IMR-90 (cell line): ENCODE measurements around the gene GPR132. TPM values are rescaled to one million over a fixed set of nuclear protein-coding genes. Genes with fewer than 3 reads are reported as not detected.

Source experiments
- ATAC-seq: fragments of 200-7000 bp; cut with Tn5 transposase; 2 replicates; pipeline ENCODE4 v1.9.1; 2020; ENCODE audit warnings: low read depth, mild to moderate bottlenecking, moderate library complexity
- BruUV-seq: library from RNA; stranded (reverse); fragments of 400-500 nt; replicated peaks from 2 replicates; lab custom pipeline; 2021; lab: Mats Ljungman, UMichigan
- CTCF ChIA-PET: fragments of 300-600 bp; formaldehyde crosslinking; extraction: SDS; loops from one replicate; lab custom pipeline; 2021; ENCODE audit warnings: antibody characterized with exemption; lab: Yijun Ruan, JAX
- POLR2A ChIA-PET: fragments of 300-600 bp; sonication (Branson Sonifier 250); formaldehyde crosslinking; loops from one replicate; lab custom pipeline; 2022; ENCODE audit warnings: antibody characterized with exemption; ENCODE audit not compliant: unreplicated experiment; lab: Charles Lee
- DNase-seq: peaks from one replicate; pipeline ENCODE4 v3.0.0; 2013
- H2AFZ ChIP-seq: replicated peaks from 2 replicates; pipeline ENCODE3; 2013; ENCODE audit warnings: low read length, mild to moderate bottlenecking; ENCODE audit not compliant: poor library complexity
- H2AK5ac ChIP-seq: 2 replicates; pipeline ENCODE4 v1.6.1; 2013; ENCODE audit warnings: low read depth, low read length, inconsistent platforms
- H2AK9ac ChIP-seq: replicated peaks from 2 replicates; pipeline ENCODE3; 2013; ENCODE audit warnings: mild to moderate bottlenecking, low read depth, low read length, moderate library complexity; ENCODE audit not compliant: poor library complexity
- H2BK120ac ChIP-seq: 2 replicates; pipeline ENCODE4 v1.6.1; 2013; ENCODE audit warnings: low read depth, low read length, inconsistent platforms
- H2BK15ac ChIP-seq: 3 replicates; pipeline ENCODE4 v1.6.1; 2013; ENCODE audit warnings: low read depth, low read length, inconsistent platforms
- H2BK20ac ChIP-seq: 2 replicates; pipeline ENCODE4 v1.6.1; 2013; ENCODE audit warnings: low read depth, mild to moderate bottlenecking, inconsistent platforms, low read length, moderate library complexity
- H2BK5ac ChIP-seq: 2 replicates; pipeline ENCODE4 v1.6.1; 2013; ENCODE audit warnings: mild to moderate bottlenecking, low read depth, low read length, inconsistent platforms; ENCODE audit not compliant: poor library complexity, severe bottlenecking
- H3K14ac ChIP-seq: replicated peaks from 2 replicates; pipeline ENCODE4 v1.6.1; 2013; ENCODE audit warnings: low read depth, low read length, inconsistent platforms
- H3K18ac ChIP-seq: 2 replicates; pipeline ENCODE4 v1.6.1; 2013; ENCODE audit warnings: low read depth, low read length, control low read depth
- H3K23ac ChIP-seq: 2 replicates; pipeline ENCODE4 v1.6.1; 2013; ENCODE audit warnings: low read depth, low read length, inconsistent platforms
- H3K27ac ChIP-seq: 2 replicates; pipeline ENCODE4 v1.5.1; 2013; ENCODE audit warnings: mild to moderate bottlenecking, control low read depth, low read length; ENCODE audit not compliant: insufficient read depth
- H3K27me3 ChIP-seq: 2 replicates; pipeline ENCODE4 v1.6.1; 2013; ENCODE audit warnings: low read length; ENCODE audit not compliant: control insufficient read depth, insufficient read depth
- H3K36me3 ChIP-seq: 2 replicates; pipeline ENCODE4 v1.6.1; 2013; ENCODE audit warnings: low read length, mixed read lengths; ENCODE audit not compliant: control insufficient read depth, insufficient read depth
- H3K4ac ChIP-seq: 2 replicates; pipeline ENCODE4 v1.6.1; 2013; ENCODE audit warnings: low read depth, low read length, inconsistent platforms
- H3K4me1 ChIP-seq: 2 replicates; pipeline ENCODE4 v1.6.1; 2013; ENCODE audit warnings: low read length, mixed read lengths; ENCODE audit not compliant: control insufficient read depth, insufficient read depth
- H3K4me2 ChIP-seq: 2 replicates; pipeline ENCODE4 v1.6.1; 2013; ENCODE audit warnings: low read depth, mild to moderate bottlenecking, control low read depth, low read length, moderate library complexity
- H3K4me3 ChIP-seq: 2 replicates; pipeline ENCODE4 v1.5.1; 2013; ENCODE audit warnings: low read depth, mild to moderate bottlenecking, control low read depth, low read length, moderate library complexity; ENCODE audit not compliant: insufficient read depth
- H3K56ac ChIP-seq: 2 replicates; pipeline ENCODE4 v1.6.1; 2013; ENCODE audit warnings: low read length, inconsistent platforms; ENCODE audit not compliant: insufficient read depth; ENCODE audit errors: extremely low read depth
- H3K79me1 ChIP-seq, 2 experiments: 2 replicates each; pipeline ENCODE4 v1.6.1; 2013; ENCODE audit warnings: low read length in 2 of 2, inconsistent platforms in 1 of 2, low read depth in 1 of 2
- H3K9ac ChIP-seq: 2 replicates; pipeline ENCODE4 v1.6.1; 2013; ENCODE audit warnings: low read depth, low read length, control low read depth
- H3K9me1 ChIP-seq: 2 replicates; pipeline ENCODE4 v1.6.1; 2013; ENCODE audit warnings: low read length, inconsistent platforms; ENCODE audit not compliant: insufficient read depth
- H3K9me3 ChIP-seq: 2 replicates; pipeline ENCODE4 v1.6.1; 2013; ENCODE audit warnings: low read length; ENCODE audit not compliant: control insufficient read depth, insufficient read depth
- H4K20me1 ChIP-seq: 2 replicates; pipeline ENCODE4 v1.6.1; 2013; ENCODE audit warnings: low read length, inconsistent platforms; ENCODE audit not compliant: insufficient read depth
- H4K5ac ChIP-seq: 2 replicates; pipeline ENCODE4 v1.6.1; 2013; ENCODE audit warnings: mild to moderate bottlenecking, low read depth, low read length, control low read depth
- H4K8ac ChIP-seq, 2 experiments: 2 replicates each; pipeline ENCODE4 v1.6.1; 2013; ENCODE audit warnings: low read depth in 2 of 2, low read length in 2 of 2, control low read depth in 1 of 2, inconsistent platforms in 1 of 2
- H4K91ac ChIP-seq: 2 replicates; pipeline ENCODE4 v1.6.1; 2013; ENCODE audit warnings: low read depth, low read length, inconsistent platforms; ENCODE audit not compliant: insufficient read depth
- BHLHE40 ChIP-seq: fragments of 150-350 bp; IDR thresholded peaks from 2 replicates; pipeline ENCODE4 v1.6.1; 2016; ENCODE audit warnings: mild to moderate bottlenecking, low read depth, low read length
- CHD1 ChIP-seq: IDR thresholded peaks from 2 replicates; pipeline ENCODE4 v1.6.1; 2012; ENCODE audit warnings: low read depth, low read length, improper control_type of control experiment
- CTCF ChIP-seq: conservative IDR thresholded peaks from 2 replicates; pipeline ENCODE4 v1.5.1; 2012; ENCODE audit warnings: mild to moderate bottlenecking, low read depth, low read length, improper control_type of control experiment
- ELK1 ChIP-seq: fragments of 150-350 bp; IDR thresholded peaks from 2 replicates; pipeline ENCODE4 v1.6.1; 2016; ENCODE audit warnings: low read depth, mild to moderate bottlenecking, low read length, moderate library complexity, borderline replicate concordance
- FOS ChIP-seq: fragments of 150-350 bp; IDR thresholded peaks from 2 replicates; pipeline ENCODE4 v1.6.1; 2016; ENCODE audit warnings: low read depth, low read length
- MAFK ChIP-seq: IDR thresholded peaks from 2 replicates; pipeline ENCODE4 v1.6.1; 2012; ENCODE audit warnings: low read depth, low read length, improper control_type of control experiment
- MXI1 ChIP-seq: IDR thresholded peaks from 2 replicates; pipeline ENCODE4 v1.6.1; 2012; ENCODE audit warnings: low read depth, mild to moderate bottlenecking, low read length, moderate library complexity, borderline replicate concordance
- NFE2L2 ChIP-seq: fragments of 150-350 bp; IDR thresholded peaks from 2 replicates; pipeline ENCODE4 v1.6.1; 2016; ENCODE audit warnings: low read depth, mild to moderate bottlenecking, low read length
- POLR2A ChIP-seq: IDR thresholded peaks from 2 replicates; pipeline ENCODE4 v1.6.1; 2012; ENCODE audit warnings: mild to moderate bottlenecking, low read depth, low read length
- RAD21 ChIP-seq: IDR thresholded peaks from 2 replicates; pipeline ENCODE4 v1.6.1; 2012; ENCODE audit warnings: low read length, improper control_type of control experiment
- RCOR1 ChIP-seq: IDR thresholded peaks from 2 replicates; pipeline ENCODE4 v1.6.1; 2012; ENCODE audit warnings: mild to moderate bottlenecking, low read length, improper control_type of control experiment; ENCODE audit not compliant: insufficient replicate concordance
- SMC3 ChIP-seq: fragments of 150-350 bp; IDR thresholded peaks from 2 replicates; pipeline ENCODE4 v1.6.1; 2016; ENCODE audit warnings: low read depth, mild to moderate bottlenecking, antibody characterized with exemption, low read length, moderate library complexity
- USF2 ChIP-seq: fragments of 150-350 bp; IDR thresholded peaks from 2 replicates; pipeline ENCODE4 v1.6.1; 2017; ENCODE audit warnings: mild to moderate bottlenecking, antibody characterized with exemption, low read length, low read depth
- WGBS, 2 experiments: methylation state at CpG; one replicate each; pipeline versions ENCODE4 v1.1.5 to v1.1.7; 2013; ENCODE audit warnings: missing lambda C conversion rate in 2 of 2; ENCODE audit not compliant: insufficient read length in 1 of 2; ENCODE audit errors: extremely low coverage in 2 of 2; 5-methylcytosine and 5-hydroxymethylcytosine counted together
- dilution Hi-C: fragments of 300-500 bp; cut with HindIII; formaldehyde crosslinking; loops from one replicate; pipeline ENCODE4 v1.14.3; 2018; ENCODE audit warnings: low sequenced_read_pairs; ENCODE audit not compliant: unreplicated experiment
- in situ Hi-C: fragments of 300-500 bp; cut with MboI; formaldehyde crosslinking; loops from 3 replicates; pipeline ENCODE4 v1.14.3; 2019; ENCODE audit warnings: low sequenced_read_pairs, inconsistent platforms, mixed read lengths
- intact Hi-C: fragments of 100-400 bp; cut with micrococcal nuclease; formaldehyde crosslinking; loops from 2 replicates; pipeline ENCODE4 v1.10.0; 2022
- polyA plus RNA-seq, 3 experiments: library from polyadenylated mRNA; depleted of rRNA; stranded (reverse); fragments of >200 nt; gene quantifications; 2 replicates each; pipeline ENCODE4 v1.2.3, GENCODE V29; 2012; ENCODE audit warnings: low replicate concordance in 1 of 3
- total RNA-seq: library from RNA; depleted of rRNA; stranded (reverse); fragments of >200 nt; gene quantifications from 2 replicates; pipeline ENCODE4 v1.2.3, GENCODE V29; 2012

GPR132 gene
- total and polyA plus RNA-seq, 2 of the 4 experiments (the other 2 are of a cell fraction), result under 0.01 to 0.10 TPM

- Histone ChIP-seq H3K36me3 (no peaks in the 10 kb centered on the region), H3K9me3 (peaks cover 7% of the 10 kb centered on the region; the same call in 1 of the 2 replicates), H3K14ac (no peak overlapping the region), H2AFZ (no peak overlapping the region), H2AK9ac (no peak overlapping the region), H3K56ac (no peak overlapping the region), H3K4me2 (no peak overlapping the region), H2BK5ac (no peak overlapping the region), H4K5ac (no peak overlapping the region), H3K4ac (no peak overlapping the region), H2BK20ac (no peak overlapping the region), H3K79me1 (no peaks in the 10 kb centered on the region), H3K4me1 (no peaks in the 10 kb centered on the region), H2AK5ac (no peak overlapping the region), H4K8ac (no peak overlapping the region), H3K23ac (no peak overlapping the region), H2BK120ac (no peak overlapping the region), H3K9me1 (no peaks in the 10 kb centered on the region), H4K20me1 (no peaks in the 10 kb centered on the region), H4K91ac (no peak overlapping the region), H3K18ac (no peak overlapping the region), H2BK15ac (no peak overlapping the region), H3K27ac (no peak overlapping the region), H3K9ac (no peak overlapping the region), H3K27me3 (peaks cover 38% of the 10 kb centered on the region), H3K4me3 (no peak overlapping the region)
- intact Hi-C loops (no loop called here), dilution Hi-C loops (no loop called here), in situ Hi-C loops (no loop called here)
- ATAC-seq, result no peak
- BruUV-seq, result no TSS peak
- WGBS, 2 experiments, result no CpG with 5 or more reads among the region's 7 CpGs
- TF ChIP-seq POLR2A (no peak), BHLHE40 (no peak), RCOR1 (no peak), SMC3 (no peak), RAD21 (no peak), FOS (no peak), NFE2L2 (no peak), USF2 (no peak), ELK1 (no peak), MXI1 (no peak), CTCF (no peak), MAFK (no peak), CHD1 (no peak)
- DNase-seq, result no peak
- ChIA-PET POLR2A (no interaction called here), CTCF (interaction anchor here (1.4 kb wide), 1 partner anchor 12 kb away, joined by 3 read pairs; no protein-coding TSS in a partner anchor)
These were observed 37.2 kb upstream of the GPR132 start for GRCh38 chr14:105102361-105102870.
